Stimulated activated CD4-positive, alpha-beta T cell treated with anti-CD3 and anti-CD28 coated beads, Interleukin-1b, Interleukin-23, amount 100 ng/mL, for 24 hours (primary cell): ENCODE data around the gene PPM1A.

Source experiments
- DNase-seq, 4 experiments: peaks; one replicate each; pipeline ENCODE4 v3.0.0-alpha.2; 2020; ENCODE audit warnings: low read depth in 4 of 4, low spot score in 1 of 4

The PPM1A gene

GRCh38 chr14:60248697-60249318 is at the start of gene PPM1A:
Gene PPM1A (plus strand): TSS chr14:60249221. CDS start chr14:60282704, 33,483 bp downstream.
- DNase-seq = peak; percentile 83 to 95 (median 90)

DNA sequence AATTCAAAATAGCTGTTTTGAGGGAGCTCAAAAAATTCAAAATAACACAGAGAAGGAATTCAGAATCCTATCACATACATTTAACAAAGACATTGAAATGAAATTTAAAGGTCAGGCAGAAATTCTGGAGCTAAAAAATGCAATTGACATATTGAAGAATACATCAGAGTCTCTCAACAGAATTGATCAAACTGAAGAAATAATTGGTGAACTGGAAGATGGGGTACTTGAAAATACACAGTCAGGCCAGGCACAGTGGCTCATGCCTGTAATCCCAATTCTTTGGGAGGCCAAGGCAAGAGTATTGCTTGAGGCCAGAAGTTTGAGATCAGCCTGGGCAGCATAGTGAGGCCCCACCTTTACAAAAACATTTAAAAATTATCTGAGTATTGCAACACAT is 49.7 kb upstream of the PPM1A start:
- DNase-seq = no peak

GRCh38 chr14:60204104-60204842 is 44.7 kb upstream of the PPM1A start:
- DNase-seq = no peak

DNA sequence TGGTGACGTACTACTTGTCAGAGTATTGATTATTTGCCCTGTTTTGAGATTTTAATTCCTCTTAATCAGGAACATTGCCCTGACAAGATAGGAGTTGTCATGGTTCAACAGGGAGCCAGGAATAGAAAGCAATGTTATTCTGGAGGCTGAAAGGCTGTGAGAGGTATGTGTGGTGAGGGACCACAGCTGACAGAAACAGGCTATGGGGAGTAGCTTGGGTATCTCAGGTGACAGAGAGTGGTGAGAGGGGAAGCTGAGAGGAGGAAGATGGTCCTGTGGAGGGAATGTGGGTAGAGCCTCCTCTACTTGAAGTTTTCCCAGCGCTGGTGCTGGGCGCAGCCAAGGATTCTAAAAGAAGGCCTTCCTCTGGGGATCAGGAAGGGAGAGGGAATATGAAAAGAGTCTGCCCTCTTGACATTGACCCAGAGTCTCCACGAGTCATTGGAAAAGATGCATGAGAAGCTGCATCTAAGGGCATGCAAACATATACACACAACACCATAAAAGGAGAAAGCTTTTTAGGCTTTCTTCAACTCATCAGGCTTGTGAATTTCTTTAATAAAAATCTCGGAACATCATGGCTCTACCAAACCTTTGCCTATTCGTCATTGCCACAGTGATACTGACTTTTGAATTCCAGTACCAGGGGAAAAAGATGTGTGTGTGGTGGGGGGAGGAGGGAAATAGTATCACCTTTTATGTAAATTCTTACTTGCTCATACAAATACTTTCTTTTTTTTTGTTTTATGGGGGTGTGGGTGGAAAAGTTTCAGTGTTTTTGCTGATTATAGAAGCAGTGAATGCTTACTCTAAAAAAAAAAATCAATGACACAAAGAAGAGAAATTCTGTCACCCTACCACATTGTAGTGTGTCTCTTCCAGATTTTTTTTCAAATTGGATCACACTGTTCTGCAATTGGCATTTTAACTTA is 43.9 kb upstream of the PPM1A start:
- no peak for DNase-seq

GRCh38 chr14:60206249-60206670 is 42.8 kb upstream of the PPM1A start:
- no peak for DNase-seq

- no peak for DNase-seq
Observed at GRCh38 chr14:60206837-60207533, 42.0 kb upstream of the PPM1A start.

DNA sequence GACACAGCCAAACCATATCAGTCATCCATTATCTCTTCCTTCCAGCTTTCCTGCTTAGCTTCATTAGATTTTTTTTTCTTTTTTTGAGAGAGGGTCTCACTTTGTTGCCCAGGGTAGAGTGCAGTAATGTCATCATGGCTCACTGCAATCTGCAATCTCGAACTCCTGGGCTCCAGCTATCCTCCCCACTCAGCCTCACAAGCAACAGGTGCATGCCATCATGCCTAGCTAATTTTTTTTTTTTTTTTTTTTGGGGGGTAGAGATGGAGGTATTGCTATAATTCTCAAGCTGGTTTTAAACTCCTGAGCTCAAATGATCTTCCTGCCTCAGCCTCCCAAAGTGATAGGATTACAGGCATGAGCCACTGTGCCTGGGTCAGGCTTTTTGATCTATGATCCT is 38.3 kb upstream of the PPM1A start:
- DNase-seq = no peak

- no peak for DNase-seq
Observed at GRCh38 chr14:60211153-60211552, 37.9 kb upstream of the PPM1A start.

DNA sequence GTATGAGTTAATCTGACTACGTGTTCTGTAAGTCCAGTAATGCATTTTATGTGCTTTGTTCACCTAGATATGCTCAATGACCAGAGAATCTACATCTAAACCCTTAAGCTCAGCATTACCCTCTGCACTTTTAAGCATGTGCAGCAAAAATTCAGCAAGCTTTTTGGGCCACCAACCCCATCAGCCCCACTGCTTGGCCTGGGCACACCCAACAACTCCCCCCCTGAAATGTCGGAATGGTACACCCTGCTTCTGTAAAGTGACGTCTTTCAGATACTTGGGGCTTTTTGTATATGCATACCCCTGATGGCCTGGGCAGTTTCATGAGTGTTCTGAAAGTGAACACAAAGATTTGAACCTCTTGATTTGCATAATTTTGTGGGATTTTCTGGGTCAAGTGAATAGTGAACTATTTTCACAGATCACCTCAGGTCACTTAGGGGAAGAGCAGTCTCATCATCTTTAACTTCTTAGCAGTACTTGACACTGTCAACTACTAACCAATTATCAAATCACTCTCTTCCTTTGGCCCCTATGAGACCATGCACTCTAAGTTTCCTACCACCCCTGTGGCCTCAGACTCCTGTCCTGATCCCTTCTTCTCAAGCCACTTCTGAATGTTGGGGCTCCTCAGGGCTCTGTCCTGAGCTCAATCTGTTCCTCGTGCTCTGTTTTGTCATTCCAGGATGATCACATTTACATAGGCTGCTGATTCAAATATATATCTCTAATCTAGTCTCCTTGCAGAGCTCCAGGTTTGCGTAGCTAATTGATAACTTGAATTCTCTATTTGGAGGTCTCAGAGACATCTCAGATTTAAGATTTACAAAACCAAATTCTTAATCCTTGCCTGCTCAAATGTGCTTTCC is 36.3 kb upstream of the PPM1A start:
- no peak for DNase-seq

DNA sequence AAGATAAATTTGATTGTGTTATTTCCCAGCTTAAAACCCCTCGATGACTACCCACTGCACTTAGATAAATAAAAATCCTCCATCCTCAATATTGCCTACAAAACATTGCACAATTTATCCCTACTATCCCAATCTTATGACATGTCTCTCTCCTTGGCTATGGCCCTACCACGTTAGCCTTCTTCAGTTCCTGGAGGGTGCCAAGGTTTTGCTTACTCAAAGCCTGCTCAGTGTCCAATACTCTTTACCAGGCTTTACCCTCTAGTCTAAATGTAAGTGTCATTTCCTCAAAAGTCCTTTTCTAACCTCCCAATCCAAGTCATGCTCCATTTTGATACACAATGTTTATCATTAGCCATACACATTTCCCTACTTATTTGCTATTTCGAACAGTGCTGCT is 35.0 kb upstream of the PPM1A start:
- no peak for DNase-seq

DNA sequence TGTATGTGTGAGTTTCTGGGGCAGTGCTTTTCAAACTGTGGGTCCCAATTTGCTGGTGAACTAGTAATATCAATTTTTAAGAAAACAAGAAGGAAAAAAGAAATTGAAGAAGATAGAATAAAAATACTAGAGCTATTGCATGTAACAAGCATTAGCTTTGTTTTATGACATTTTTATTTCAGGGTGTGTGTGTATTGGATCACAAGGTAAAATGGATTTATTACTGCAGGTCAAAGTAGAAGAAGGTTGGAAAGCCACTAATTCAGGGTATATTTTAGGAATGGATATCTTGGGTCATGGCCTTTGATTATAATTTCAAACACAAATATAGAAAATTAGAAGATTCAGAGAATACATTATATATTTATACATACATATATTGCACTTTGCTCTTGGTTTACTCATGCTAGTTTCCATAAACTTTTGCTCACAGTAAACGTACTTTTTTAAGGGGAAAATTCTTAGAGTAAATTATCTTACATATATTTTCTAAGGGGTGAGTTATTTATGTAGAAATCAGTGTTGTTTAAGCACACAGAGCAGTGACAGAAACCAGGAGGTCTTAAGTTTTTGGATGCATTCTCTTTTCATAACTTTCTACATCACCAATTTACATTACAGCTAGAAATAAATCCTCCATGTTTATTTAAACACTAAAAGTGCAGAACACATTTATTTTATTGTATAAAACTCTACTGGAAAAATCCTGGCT is 34.5 kb upstream of the PPM1A start:
- no peak for DNase-seq

- DNase-seq = no peak
Observed at GRCh38 chr14:60215127-60215444, 33.9 kb upstream of the PPM1A start.

DNA sequence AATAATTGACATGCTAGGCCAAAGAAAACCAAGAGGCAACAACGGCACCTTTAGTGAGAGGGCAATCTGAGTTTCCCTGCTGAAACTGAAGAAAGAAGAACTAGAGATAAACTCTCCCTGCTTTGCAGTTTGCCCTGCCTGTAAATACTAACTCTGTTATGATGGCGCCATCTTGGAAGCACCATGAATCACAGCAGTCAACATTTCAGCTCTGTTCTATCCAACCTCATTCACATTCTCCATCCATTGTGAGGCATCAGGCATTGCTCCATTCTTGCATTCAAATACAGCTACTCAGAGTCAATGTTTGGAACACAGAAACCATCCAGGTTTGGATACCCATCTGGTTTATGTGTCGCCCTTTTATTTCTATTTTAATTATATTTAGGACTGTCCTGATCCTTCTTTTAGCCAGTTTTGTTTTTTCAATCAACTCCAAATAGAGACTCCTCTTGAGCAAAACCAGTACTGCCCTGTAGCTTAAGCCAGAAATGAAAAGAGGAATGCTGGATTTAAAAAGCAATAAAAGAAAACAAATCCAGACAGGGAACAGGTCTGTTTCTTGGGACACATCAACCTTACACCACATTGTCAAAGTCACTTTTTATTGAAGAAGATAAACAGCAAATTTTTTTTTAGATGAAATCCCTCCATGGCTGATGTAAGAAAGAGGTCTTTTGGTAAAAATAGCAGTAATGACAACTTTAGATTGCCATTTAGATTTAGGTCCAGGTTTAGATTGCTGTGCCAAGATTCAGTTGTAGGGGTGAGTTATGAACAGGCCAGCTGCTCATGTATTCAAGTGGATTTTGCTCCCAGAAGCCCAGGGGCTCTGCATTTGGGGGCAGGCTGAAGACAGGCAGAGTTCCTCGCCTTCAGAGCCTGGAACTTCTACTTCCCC is 33.3 kb upstream of the PPM1A start:
- no peak for DNase-seq

DNA sequence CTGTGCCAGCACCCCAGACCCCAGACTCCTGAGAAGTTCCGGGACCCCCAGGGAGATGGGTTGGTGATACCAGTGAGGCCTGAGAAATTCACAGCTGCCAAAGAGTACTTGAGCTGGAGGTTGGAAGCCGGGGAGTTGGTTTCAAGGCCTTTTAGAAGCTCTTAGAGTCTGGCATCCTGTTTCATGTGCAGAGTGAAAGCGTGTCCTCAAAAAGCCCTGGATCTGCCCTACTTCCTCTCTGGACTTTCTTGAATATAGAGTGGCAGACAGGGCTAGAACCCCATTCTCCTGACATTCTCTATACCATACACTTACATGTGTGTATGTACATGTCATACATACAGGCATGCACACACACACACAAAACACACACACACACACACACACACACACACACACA is 31.3 kb upstream of the PPM1A start:
- no peak for DNase-seq

- DNase-seq = no peak
Observed at GRCh38 chr14:60220084-60220483, 28.9 kb upstream of the PPM1A start.

DNA sequence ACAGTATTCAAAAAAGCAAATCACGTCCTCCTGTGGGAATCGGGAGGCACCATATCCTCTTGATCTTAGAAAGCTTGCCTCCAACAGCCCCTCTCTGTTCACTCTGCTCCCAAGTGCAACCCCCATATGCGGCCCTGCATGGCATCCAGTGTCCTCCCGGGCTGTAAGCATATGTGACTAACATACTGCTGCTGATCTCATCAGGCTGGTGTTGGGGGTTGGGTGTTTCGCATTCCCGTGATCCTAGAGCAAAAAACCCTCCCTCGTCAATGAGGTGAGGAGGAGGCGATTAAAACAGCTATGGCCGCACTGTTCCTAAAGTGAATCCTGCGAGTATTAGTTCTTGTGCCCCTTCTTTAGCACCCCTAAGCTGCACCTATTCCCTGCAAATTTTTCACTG is 28.1 kb upstream of the PPM1A start:
- no peak for DNase-seq

- DNase-seq = no peak
Observed at GRCh38 chr14:60221457-60221856, 27.6 kb upstream of the PPM1A start.

- no peak for DNase-seq
Observed at GRCh38 chr14:60222820-60223219, 26.2 kb upstream of the PPM1A start.

DNA sequence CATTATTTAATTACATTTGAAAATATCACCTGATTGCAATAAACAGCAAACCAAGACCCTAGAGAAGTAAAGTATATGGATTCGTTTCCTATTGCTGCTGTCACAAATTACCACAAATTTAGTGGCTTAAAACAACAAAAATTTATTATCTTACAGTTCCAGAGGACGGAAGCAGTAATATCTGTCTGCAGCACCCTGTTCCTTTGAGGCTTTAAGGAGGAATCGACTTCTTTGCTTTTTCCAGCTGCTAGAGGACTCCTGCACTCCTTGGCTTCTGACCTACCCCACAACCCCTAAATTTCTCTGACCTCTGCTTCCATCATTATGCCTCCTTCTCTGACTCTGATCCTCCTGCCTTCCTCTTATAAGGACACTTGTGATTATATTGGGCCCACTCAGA is 23.8 kb upstream of the PPM1A start:
- DNase-seq = no peak
